Measurements from ENCODE around the gene DISC1.

Gene DISC1

GRCh38 chr1:231827337-231828105 lies 200.9 kb downstream of the DISC1 start:
- DNase-seq = no peak

- no peak for DNase-seq
Measured at GRCh38 chr1:231828182-231828920, 201.8 kb downstream of the DISC1 start.

DNA sequence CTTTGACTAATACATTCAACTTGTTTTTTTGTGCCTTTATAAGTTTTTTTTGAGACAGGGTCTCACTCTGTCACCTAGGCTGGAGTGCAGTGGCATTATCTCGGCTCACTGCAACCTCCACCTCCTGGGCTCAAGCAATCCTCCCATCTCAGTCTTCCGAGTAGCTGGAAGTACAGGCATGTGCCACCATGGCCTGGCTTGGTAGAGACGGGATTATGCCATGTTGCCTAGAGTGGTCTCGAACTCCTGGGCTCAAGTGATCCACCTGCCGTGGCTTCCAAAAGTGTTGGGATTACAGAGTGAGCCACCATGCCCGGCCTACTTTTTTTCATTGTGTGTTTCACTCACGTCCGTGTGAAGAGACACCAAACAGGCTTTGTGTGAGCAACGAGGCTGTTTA lies 202.7 kb downstream of the DISC1 start:
- DNase-seq = no peak

- no peak for DNase-seq
Measured at GRCh38 chr1:231836227-231836893, 209.8 kb downstream of the DISC1 start.

- no peak for DNase-seq
Measured at GRCh38 chr1:231838521-231838920, 211.9 kb downstream of the DISC1 start.

DNA sequence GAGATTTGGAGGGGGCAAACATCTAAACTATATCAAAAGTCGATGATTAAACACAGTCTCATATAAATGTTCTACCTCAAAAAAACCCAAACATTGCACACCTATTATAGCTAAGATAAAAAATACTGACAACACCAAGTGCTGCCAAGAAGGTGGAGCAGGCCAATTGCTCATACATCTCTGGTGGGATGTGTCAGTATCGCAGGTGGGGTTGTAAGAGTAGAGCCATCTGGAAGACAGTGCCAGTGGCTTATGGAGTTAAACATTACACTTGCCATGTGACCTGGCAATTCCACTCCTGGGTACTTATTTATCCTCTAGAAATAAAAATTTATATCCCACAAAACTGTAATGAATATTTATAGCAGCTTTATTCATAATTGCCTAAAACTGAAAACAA lies 213.4 kb downstream of the DISC1 start:
- no peak for DNase-seq

DNA sequence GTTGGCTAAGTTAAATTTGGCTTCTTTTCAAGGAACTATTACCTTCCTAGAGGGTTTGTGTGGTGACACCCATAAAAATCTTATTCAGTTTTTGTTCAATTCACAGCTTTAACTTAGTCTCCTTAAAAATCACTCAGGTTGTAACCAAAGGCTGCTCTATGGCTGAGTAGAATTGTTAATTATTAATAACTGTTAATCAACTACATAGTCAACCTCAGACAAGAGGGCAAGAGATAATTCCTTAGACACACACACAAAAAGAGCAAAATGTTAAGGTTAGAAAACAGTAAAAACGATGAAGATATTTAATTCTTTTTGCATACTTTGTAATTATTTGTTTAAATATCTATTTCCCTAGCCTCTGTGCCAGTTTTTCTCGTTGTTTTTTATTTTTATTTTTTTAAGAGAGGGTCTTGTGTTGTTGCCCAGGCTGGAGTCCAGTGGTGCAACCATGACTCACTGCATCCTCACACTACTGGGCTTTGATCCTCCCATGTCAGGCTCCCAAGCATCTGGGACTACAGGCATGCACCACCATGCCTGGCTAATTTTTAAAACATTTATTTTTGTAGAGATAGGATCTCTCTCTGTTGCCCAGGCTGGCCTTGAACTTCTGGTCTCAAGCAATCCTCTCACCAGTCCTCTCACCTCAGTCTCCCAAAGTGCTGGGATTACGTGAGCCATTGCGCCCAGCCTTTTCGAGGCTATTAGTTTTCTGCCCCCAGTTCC lies 215.2 kb downstream of the DISC1 start:
- DNase-seq = no peak

DNA sequence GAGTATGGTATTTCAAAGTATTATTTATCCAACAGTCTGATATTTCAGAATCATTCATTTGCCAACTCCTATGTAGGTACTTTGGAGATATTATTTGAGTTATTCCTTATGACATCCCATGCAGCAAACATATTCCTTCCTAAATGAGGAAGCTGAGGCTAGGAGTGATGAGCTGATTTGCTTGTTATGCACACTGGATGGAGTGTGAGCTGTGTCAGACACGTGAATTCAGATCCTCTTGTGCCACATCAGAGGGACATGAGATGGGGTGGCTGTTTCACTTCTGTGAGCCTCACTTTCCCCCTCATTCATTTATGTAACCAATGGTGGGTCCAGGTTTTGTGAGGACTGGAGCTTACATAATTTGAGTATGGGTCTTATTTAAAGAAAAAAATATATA lies 215.9 kb downstream of the DISC1 start:
- peak; percentile 11 for DNase-seq

- peak; percentile 28 for DNase-seq
Measured at GRCh38 chr1:231844986-231845502, 218.5 kb downstream of the DISC1 start.

DNA sequence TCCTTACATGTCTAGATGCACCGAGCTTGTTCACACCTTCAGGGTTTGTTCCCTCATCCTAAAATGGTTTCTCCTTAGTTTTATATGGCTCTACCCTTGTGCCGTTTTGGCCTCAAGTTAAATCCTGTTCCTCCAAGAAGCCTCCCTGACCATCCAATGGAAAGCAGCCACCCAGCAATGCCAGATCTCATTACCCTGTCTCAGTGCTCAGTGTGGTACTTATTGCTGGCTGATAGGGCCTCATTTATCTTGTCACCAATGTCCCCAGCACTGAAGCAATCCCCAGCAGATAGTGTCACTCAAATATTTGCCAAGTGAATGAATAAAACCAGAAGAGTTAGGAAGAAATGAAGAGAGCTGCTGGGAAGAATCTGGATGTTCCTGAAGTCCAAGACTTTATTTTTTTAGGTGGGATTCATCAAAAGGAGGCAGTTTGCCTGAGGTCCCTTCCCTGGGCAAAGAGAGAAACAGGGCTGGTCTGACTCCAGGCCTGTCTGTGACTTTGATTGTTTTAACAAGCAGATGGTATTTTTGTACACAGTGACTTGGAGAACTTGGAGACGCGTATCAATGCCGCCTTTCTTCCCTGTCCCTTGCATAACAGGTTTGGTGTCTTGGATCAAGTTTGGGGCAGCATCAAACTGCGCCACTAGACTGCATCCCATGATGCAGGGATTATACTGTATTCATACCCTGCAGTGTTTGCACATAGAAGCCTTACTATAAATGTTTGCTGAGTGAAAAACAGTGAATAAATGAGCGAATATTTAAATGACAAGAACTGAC lies 221.2 kb downstream of the DISC1 start:
- no peak for DNase-seq

GRCh38 chr1:231849981-231850380 lies 223.4 kb downstream of the DISC1 start:
- no peak for DNase-seq

DNA sequence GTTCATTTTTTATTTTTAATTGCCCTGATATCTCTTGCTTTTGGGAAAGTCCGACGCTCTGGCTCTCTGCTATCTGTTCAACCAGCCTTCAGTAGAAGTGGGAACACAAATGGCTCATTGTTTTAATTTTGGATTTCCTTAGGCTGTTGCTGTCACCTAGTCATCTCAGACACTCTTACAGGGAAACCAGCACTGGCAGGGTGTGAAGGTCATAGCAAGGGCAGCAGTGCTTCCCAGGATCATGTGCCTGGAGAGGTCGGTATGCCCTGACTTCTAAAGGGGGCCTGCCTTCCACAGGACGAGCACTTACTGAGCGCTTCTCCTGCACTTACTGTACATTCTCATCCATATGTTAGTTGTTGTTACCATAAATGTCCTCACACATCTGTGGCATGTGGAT lies 224.2 kb downstream of the DISC1 start:
- DNase-seq = no peak

- DNase-seq = no peak
Measured at GRCh38 chr1:231853588-231854207, 227.1 kb downstream of the DISC1 start.

- DNase-seq = peak; percentile 47
Measured at GRCh38 chr1:231855361-231855760, 228.8 kb downstream of the DISC1 start.

DNA sequence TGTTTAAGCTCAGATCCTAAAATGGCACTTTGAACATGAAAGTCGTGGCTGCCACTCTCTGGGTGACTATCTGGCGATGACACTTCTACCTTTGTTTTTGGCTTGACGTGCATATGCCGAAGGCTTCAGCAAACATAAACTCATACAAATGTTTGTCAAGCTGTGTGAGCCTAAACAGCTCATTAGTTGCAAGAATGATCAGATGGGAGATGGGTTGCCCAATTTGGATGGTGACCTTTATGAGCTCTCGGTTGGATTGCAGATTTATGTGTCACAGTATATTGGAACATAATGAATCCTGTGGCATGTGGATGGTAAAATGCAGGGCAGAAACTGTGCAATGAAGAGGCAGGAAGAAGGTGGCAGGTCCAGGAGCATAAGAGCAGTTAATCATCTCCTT lies 229.3 kb downstream of the DISC1 start:
- peak; percentile 64 for DNase-seq

- DNase-seq = no peak
Measured at GRCh38 chr1:231856426-231856825, 229.8 kb downstream of the DISC1 start.

GRCh38 chr1:231856894-231857293 lies 230.3 kb downstream of the DISC1 start:
- DNase-seq = no peak

GRCh38 chr1:231857609-231858135 lies 231.1 kb downstream of the DISC1 start:
- DNase-seq = no peak

- DNase-seq = no peak
Measured at GRCh38 chr1:231860221-231861088, 233.9 kb downstream of the DISC1 start.
